Stimulated activated CD8-positive, alpha-beta memory T cell treated with anti-CD3 and anti-CD28 coated beads, Interleukin-12 subunit alpha, Interleukin-12 subunit beta, amount 100 ng/mL, for 1 hour (primary cell): ENCODE results near the gene SPIB.
"Not testable (repeated sequence)": the region's sequence is repeated elsewhere in the genome, so short reads cannot be mapped to it uniquely, and the experiment has no call there.

Experiments
- DNase-seq: peaks from one replicate; pipeline ENCODE4 v3.0.0-alpha.2; 2020; ENCODE audit warnings: low read depth

The SPIB gene

GRCh38 chr19:50468818-50469217, 50.1 kb downstream of the SPIB start:
- DNase-seq: no peak

GRCh38 chr19:50473336-50473735, 54.6 kb downstream of the SPIB start:
- DNase-seq: not testable (repeated sequence)

DNA sequence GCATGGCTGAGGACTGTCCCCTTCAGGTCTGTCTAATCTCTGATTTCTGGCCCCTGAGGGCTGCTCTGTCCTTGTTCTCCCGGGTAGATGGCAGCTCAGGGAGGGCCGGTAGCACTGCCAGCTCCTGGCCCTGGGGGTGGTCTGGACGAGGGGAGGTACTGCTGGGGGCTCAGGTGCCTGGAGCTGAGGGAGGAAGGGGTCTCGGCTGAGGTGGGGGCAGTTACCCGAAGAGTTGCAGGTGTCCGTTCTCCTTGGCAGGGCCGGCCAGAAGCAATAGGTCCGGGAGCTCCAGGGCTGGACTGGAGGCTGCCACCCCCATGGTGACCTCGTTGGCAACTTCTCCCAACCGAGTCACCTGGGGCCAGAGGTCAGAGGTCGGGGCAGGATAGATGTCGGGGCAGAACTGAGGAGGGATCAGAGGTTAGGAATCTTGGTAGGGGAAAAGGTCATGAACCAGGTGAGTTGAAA, 56.4 kb downstream of the SPIB start:
- no peak for DNase-seq

GRCh38 chr19:50475736-50476223, 57.0 kb downstream of the SPIB start:
- no peak for DNase-seq

DNA sequence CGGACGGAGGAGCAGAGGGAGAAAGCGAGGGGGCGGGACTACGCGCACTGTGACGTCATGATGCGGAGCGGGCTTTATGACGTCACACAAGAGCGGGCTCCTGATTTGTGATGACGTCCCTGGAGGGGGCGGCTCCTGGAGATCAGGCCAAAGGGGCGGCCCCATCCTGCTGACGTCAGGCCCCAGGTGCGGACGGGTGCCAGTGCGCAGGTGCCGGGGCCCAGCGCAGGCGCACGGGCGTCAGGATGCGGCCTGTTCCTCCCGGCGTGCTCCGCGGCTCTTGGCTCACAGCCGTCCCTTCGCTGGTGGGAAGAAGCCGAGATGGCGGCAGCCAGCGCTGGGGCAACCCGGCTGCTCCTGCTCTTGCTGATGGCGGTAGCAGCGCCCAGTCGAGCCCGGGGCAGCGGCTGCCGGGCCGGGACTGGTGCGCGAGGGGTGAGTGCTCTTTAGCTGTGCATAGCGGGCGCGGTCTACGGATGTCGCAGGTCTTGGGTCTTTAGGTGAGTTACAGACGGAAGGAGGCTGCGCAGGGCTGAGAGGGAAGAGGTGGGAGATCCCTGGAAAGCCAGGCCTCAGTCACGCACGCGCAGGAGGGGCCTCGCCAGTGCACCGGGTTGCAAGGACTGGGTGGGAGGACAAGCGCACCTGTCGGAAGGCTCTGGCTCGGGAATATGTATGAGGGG, 57.6 kb downstream of the SPIB start, which contains the start of the genes EMC10 and GARIN5A:
Gene EMC10 (plus strand): TSS at position 284 of the 683 bp plus-strand sequence. CDS start 38 bp downstream, at position 322.
Gene GARIN5A (minus strand): TSS at position 625 of the 683 bp plus-strand sequence. CDS start 460 bp downstream, at position 165.
- DNase-seq: peak; percentile 78

GRCh38 chr19:50476907-50477238, 58.1 kb downstream of the SPIB start:
- DNase-seq: no peak

DNA sequence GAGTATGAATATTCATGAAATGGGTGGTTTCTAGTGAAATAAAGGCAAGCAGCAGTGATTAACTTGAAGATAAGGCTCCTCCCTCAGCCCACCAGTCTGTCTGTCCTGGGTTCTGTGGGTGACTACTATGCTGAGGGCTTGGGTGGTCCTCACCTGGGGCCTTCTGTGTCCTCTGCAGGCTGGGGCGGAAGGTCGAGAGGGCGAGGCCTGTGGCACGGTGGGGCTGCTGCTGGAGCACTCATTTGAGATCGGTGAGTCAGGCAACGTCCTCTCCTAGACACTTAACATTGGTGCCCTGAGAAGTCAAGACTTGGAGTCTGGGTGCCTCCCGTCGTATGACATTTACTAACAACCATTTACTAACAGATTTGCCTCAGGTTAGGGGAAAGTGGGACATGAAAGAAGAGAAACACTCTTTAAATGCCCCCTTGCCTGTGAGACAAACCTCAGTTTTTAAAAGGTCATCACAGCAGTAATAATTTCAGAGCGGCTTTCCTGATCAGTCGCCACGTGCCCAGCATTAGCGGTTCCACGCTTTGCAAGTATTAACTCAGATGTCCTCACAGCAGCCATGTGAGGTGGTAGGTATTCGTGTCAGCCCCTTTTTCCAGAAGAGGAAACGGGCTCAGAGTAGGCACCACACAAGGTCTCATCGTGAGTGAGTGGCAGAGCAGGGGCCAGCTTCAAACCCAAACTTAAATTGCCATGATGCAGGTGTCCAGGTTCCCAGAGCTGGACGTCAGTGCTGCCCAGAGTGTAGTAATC, 59.2 kb downstream of the SPIB start:
- no peak for DNase-seq

- no peak for DNase-seq
Observed at GRCh38 chr19:50478901-50479715, 60.4 kb downstream of the SPIB start.

GRCh38 chr19:50479761-50480251, 61.1 kb downstream of the SPIB start:
- no peak for DNase-seq

GRCh38 chr19:50480281-50481111, 61.8 kb downstream of the SPIB start:
- DNase-seq: no peak
